Cardiac septum (tissue), 1 donor: Measurements from ENCODE around the gene FASTKD2. TPM values are rescaled to one million over a fixed set of nuclear protein-coding genes. Genes with fewer than 3 reads are reported as not detected.

Experiments used
- DNase-seq: peaks from one replicate; pipeline ENCODE4 v3.0.0-alpha.2; 2020; ENCODE audit warnings: low spot score
- intact Hi-C: fragments of 100-400 bp; cut with DNase I; formaldehyde crosslinking; loops from one replicate; pipeline ENCODE4 v1.14.0; 2022
- long read RNA-seq: library from polyadenylated mRNA; unstranded; transcript quantifications from one replicate; pipeline ENCODE4 v2.0.0, GENCODE V29; 2021
- total RNA-seq: library from RNA; stranded (reverse); fragmentation: NEBNext Ultra II Directional; extraction: Animal tissue kit (Norgen Biotek cat#: 25700); gene quantifications from one replicate; pipeline ENCODE4 v1.2.1, GENCODE V29; 2021
- donor health status: DM: no; HTN: no; CAD: no.

Gene FASTKD2
- total RNA-seq, result 32.3 TPM
- long read RNA-seq, transcript FASTKD2-202 (12 exons, 2,586 nt), result minor isoform, 33 of 93 reads
- long read RNA-seq, transcript FASTKD2-201 (12 exons, 3,188 nt), result major isoform, 40 of 93 reads
- long read RNA-seq, partial matches to known transcripts, result 4 of 93 reads
- long read RNA-seq, other reads (novel, unspliced or antisense), result 16 of 93 reads

DNA sequence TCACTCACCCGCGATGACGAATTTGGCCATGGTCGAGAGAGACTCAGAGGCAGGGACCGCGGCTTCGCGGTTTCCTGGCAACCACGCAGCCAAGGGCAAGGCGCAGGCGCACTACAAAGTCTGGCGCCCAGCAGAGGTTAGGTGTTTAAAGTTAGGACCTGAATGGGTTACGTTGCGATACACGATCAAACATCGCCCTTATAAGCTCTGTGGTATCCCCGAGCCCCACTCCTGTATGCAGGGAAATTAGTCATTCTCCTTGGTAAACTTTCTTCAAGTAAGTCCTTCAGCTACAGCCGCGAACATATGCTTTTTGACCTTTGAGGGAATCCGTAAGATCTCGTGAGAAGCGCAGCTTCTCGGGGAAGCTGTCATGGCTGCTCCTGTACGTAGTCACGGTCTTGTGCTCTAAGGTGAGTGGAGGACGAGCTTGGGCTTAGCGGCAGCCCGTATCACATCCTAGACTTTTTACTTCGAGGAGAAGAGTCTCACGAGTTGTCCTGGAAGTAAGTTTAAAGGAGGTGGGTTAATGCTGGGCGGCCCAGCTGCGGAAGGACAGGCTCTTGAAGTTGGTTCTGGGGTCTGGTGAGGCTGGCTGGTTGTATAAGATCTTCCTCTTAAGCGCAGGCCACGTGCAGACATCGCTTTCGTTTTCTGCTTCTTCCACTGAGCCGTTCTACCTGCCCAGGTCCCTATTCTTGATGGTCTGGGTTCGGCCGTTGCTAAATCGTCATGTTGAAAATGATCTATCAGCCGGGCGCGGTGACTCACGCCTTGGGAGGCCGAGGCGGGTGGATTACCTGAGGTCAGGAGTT is at the start of gene FASTKD2, which contains the start of gene MDH1B:
Gene FASTKD2, plus strand, starts transcription at position 365 of the 815 bp plus-strand sequence. CDS start 1,088 bp downstream, outside the sequence.
Gene MDH1B, minus strand, starts transcription at position 87 of the 815 bp plus-strand sequence. Its CDS starts 57 bp downstream, at position 30.
- DNase-seq, result peak; percentile 94
- intact Hi-C loops, result no loop called here

DNA sequence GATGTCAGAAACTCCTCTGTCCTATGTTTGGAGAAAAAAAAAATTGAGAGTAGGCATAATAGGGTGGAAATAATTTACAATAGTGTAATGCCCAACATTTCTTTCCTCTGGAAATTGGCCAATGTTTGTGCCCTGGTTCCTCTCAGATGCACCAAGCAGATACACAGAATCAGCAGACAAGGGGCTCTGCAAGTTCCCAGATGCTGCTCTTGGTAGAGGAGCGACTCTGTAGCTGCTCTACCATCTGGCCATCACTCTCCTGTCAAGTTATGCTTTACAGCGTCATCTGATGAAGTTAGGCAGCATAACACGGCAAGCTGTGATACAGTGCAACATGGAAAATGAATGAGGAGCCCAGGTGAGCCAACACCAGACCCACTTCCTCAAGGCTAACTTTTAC is 48.8 kb upstream of the FASTKD2 start:
- intact Hi-C loops, result no loop called here
- DNase-seq, result no peak

DNA sequence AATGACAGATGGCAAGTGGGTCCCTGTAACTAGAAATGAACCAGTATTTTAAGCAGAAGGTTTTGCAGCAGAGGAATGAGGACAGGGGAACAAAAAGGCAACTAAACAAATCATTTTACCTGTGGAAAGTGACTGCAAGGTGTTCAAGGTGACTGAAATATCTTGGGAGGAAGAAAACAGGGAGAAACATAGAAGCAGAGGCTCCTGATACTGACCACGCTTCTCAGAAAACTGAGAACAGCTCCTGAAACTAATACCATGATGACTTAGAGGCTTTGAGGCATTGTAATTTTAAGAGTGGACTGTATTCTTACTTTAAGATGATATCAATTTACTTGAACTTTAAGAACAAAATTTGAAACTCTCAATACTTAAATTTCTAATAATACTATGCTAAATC is 47.1 kb upstream of the FASTKD2 start, which contains the start of gene DYTN:
Gene DYTN, minus strand, starts transcription at position 101 of the 400 bp plus-strand sequence. CDS start 117 bp downstream, outside the sequence.
- intact Hi-C loops, result no loop called here
- no peak for DNase-seq

DNA sequence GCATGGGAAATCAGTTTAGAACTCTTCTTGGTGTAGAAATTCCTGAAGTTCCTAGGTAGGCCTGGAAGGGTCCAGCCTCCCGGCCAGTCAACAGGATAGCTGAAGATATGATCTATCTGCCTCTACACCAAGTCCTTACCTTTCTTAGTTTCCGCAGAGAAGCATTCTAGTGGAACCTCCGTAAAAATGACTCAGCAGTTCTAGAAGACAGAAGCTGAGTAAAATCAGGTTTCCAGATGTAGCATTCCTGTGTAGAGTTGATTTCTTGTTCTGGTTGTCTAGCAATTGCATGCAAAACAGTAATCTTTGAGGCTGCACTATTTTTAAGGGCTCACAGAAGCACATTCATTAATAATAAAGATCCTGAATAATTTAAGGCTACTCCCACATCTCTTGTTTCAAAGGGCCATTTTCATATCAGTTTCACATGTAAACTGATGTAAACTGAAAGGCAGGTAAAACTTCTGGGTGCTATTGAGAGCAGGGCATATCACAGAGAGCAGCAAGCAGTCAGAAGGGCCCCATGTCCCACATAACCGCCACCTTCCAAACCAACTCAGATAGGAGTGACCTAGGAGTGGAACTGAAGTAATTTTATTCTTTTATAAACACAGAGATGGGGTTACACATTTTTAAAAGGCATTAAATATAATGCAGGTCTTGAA is 44.0 kb upstream of the FASTKD2 start:
- no peak for DNase-seq
- intact Hi-C loops, result no loop called here

DNA sequence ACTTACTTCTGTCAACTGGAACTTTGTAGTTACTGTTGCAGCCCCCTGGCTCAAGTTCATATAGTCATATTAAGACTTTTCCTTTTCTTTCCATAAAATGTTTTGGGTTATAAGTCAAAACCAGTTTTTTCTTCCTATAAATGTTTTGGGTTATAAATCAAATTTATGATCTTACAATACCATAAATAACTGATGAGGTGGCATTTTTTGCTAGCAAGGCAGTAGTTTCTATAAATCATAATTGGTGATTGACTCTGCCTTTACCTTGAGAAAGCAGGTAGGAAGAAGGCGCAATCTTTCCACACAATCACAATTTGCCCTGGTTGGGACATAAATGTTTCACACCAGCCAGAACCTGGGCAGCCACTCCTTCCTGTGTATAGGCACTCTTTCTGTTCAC is 42.1 kb upstream of the FASTKD2 start:
- DNase-seq, result no peak
- intact Hi-C loops, result no loop called here

DNA sequence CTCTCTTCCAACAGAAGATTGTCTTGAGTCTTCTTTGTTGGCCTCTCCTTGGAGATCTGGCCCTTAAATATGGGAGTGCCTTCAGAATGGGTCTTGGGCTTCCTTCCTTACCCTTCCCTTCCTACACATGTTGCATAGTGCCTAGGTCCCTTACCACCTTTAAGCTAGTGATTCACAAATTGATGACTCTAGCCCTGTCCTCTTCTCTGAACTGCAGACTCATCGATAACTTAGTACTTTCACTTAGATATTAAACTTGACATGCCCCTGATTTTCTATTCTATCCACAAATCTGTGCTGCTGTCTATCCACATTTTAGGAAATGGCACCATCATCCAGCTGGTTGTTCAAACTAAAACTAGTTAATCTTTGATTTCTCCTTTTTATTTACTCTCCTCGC is 38.1 kb upstream of the FASTKD2 start:
- no peak for DNase-seq
- intact Hi-C loops, result no loop called here

DNA sequence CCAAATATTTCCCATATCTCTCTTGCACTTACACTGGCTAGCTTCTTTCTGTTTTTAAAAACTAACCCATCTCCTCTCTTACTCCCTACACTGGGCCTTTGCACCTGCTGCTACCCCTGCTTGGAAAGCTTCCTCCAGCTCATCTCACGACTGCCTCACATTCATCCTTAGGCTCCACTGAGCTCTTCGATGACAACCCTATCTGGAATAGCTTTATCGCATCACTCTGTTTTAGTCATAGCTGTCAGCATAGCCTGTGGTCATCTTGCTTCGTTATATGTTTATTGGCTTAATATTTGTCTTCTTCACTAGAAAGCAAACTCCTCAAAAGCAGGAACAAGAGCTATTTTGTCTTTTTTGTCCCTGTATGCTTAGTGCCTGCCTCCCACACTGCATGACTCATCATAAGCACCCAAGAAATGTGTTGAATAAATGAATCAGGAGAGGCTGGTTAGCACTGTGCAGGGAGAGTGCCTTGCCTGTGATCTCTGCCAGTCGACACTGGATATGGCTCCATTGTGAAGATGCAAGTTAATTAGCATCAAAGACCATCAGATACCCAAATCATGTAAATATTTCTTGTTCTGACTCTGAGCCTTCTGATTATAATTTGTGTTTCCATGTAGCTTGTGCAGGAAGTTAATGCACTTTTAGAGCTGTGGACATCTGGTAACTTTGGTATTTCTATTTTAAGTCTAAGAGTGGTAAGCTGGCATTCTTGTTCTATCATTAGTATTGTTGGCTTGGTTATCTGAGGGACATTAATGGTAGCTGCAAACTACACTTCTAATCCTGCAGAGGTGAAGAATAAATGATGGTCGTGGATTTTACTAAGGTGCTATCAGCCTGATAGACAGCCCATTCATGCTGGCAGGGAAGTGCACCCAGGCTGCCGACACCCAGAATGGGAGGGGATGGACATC is 36.9 kb upstream of the FASTKD2 start:
- intact Hi-C loops, result no loop called here
- DNase-seq, result no peak

DNA sequence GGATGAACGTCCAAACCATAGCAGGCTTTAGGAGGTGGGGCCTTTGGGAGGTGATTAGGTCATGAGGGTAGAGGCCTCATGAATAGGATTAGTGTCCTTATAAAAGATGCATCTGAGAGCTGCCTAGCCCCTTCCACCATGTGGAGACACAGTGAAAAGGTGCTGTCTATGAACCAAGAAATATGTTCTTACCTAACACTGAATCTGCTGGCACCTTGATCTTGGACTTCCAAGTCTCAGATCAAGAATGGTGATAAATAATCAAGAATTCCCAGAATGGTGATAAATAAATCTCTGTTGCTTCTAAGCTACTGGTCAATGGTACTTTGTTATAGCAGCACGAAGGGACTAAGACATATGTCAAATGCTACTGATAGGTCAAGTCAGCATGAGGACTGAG is 32.1 kb upstream of the FASTKD2 start:
- intact Hi-C loops, result no loop called here

DNA sequence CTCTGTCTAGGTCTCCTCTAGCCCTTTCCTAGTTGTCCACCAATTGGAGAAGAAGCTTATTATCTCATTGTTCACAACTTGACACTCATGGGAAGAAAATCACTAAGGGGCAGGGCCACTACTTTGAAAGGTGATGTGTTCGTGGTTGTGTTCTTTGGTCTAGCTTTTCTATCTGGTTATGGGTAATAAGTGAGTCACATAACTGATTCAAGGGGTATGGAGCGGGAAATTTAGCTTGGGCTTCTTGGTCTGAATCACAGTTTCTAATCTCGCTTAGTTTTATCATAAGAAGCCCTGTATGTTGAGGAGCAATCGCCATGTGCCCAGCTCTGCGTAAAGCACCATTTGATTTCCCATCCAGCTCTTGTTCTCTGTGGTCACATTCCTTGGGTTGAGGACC is 28.5 kb upstream of the FASTKD2 start:
- no peak for DNase-seq
- intact Hi-C loops, result no loop called here

More for the DNA sequence above, 32.1 kb upstream of the FASTKD2 start:
- no peak for DNase-seq

DNA sequence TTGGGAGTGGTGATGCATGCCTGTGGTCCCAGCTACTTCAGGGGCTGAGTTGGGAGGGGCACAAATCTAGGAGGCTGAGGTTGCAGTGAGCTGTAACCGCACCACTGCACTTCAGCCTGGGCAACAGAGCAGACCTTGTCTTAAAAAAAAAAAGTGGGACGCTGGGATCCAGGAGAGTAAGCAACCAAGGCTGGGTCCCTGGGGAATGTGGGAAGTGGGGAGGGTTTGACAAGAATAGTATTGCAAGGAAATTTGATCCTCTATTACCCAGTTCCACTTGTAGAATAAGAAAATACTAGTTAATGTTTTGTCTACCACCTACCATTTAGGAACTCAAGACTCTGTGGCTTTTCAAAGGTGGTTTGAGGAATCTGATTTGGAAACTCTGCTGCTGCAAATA is 26.1 kb upstream of the FASTKD2 start:
- intact Hi-C loops, result no loop called here
- no peak for DNase-seq

DNA sequence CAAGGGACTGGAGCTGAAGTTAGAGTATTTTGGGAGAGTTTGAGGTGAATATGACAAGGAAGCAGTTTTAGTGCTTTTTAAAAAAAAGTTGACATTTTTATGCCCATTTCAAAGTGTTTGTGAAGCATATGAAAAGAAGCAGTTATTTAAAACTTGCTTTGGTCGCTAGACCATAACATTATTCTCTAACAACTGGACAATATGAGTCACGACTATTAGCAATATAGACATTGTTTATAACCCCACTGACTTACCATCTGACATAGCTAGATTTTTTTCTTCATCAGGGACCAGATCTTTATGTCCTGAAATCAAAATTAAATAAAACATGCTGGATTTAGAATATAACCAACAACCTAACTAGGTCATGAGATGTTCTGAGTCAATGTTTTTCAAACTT is 24.6 kb upstream of the FASTKD2 start:
- DNase-seq, result no peak

DNA sequence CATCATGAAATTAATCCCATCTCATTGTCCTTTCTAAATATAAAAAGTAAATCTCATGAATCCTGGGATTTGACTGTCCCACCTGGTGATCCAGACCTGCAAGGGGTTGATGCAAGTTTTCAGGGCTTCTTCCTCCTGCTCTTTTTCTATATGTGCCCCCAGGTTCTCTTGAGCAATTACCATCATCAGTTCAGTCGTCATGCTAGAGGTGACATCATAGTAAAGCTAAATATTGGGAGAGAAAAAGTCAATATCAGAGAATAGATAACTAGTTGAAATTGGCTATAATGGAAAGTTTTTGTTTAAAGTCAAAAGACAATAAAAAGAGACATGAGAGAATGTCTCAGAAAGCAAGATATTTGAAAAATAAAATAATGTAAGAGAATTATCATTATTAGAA is 8.6 kb upstream of the FASTKD2 start:
- no peak for DNase-seq
- intact Hi-C loops, result no loop called here

More for the DNA sequence above, 24.6 kb upstream of the FASTKD2 start:
- intact Hi-C loops, result no loop called here

DNA sequence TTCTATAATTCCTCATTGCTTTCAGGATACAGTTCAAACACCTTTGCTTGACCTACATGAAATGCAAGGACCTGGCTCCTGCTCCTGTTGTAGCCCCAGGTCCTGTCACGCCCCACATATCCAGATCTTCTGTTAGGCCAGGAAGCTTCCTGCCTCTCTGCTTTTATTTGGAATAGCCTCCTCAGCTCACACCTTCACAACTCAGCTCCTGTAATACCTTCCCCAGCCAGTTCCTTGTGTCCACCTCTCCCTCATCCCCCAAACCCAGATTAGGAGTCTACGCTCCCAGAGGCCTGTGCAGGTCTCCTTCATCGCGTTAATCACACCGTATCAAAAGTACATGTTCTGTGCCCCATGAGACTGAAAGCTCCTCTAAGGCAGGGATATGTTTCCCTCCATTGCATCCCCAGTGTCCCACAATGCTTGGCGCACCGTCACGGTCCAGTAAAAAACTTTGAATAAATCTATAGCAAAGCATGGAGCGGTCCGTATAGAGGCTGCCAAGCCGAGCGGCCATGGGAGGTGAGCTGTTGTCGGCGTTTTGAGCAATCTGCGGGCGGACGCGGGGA is 649 bp upstream of the FASTKD2 start:
- DNase-seq, result no peak
- intact Hi-C loops, result no loop called here

DNA sequence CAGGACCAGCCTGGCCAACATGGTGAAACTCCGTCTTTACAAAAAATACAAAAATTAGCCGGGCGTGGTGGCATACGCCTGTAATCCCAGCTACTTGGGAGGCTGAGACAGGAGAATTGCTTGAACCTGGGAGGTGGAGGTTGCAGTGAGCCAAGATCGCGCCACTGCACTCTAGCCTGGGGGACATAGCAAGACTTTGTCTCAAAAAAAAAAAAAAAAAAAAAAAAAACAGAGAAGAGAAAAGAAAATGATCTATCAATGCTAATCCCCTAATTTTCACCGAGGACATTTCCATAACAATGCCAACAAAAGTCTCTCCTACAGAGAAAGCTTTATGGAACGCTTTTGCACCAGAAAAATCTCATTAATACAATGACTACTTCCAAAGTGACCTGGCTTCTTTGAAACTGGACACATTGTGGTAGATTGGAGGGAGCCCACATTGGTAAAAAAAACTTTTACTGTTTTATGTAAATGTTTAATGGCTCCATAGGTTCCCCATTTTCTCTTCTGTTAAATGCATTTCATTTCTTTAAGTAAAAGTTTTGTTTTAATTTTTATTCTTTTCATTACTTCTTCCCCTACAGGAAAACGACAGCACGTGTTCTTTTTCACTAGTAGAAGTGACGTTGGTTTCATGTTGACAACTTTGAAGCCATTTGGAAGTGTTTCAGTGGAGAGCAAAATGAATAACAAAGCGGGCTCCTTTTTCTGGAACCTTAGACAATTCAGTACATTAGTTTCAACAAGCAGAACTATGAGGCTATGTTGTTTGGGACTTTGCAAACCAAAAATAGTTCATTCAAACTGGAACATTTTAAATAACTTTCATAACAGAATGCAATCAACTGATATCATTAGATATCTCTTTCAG is 888 bp downstream of the FASTKD2 start:
- DNase-seq, result no peak
- intact Hi-C loops, result no loop called here

DNA sequence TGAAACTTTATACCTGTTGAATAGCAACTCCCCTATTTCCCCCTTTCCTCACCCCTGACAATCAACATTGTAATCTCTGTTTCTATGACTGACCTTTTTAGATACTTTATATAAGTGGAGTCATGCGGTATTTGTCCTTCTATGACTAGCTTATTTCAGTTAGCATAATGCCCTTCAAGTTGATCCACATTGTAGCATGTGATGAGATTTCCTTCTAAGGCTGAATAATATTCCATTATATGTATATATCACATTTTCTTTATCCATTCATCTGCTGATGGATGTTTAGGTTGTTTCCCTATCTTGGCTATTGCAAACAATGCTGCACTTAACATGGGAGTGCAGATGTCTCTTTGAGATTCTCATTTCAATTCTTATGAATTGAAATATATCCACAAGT is 9.5 kb downstream of the FASTKD2 start:
- intact Hi-C loops, result no loop called here
- DNase-seq, result no peak

DNA sequence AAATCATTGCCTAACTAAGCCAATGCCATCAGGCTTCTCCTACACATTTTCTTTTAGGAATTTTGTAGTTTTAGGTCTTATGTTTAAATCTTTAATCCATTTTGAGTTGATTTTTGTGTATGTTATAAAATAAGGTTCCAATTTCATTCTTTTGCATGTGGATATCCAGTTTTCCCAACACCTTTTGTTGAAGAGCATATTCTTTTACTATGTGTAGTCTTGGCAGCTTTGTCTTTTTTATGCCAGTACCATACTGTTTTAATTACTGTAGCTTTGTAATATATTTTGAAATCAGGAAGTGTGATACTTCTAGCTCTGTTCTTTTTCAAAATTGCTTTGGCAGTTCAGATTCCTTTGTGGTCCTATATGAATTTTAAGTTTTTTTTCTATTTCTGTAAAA is 11.0 kb downstream of the FASTKD2 start:
- no peak for DNase-seq
- intact Hi-C loops, result no loop called here

DNA sequence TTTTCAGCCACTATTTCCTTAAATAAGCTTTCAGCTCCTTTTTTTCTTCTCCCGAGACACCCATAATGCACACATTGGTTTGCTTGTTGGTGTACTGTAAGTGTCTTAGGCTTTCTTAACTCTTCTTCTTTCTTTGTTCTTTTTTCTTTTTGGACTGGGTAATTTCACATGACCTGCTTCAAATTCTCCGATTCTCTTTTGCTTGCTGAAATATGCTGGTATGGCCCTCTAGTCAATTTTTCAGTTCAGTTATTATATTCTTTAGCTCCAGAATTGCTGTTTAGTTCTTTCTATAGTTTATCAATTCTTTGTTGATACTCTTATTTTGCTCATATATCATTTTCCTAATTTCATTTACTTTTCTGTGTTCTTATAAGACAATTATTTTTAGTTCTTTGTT is 15.3 kb downstream of the FASTKD2 start:
- intact Hi-C loops, result no loop called here
- no peak for DNase-seq

DNA sequence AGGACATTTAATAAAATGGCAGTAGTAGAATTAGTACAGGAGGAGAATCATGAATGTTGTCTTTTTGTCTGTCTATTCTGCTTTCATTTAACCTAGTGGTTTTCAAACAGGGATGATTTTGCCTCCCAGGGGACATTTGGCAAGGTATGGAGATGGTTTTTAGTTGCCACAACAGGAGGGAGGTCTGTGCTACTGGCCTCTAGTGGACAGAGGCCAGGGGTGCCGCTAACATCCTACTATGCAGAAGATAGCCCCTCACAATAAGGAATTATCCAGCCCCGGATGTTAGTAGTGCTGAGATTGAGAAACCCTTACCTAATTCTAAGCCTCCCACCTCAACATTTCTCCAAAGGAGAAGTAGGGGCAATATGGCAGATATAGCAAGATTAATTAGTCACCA is 18.3 kb downstream of the FASTKD2 start:
- no peak for DNase-seq
- intact Hi-C loops, result loop anchor here (2.0 kb wide), 1 partner anchor 91 kb away; no protein-coding TSS in a partner anchor
